ENCODE results near the gene PRDM16.

GRCh38 chr1:3208819-3209200, 139.8 kb downstream of the PRDM16 start:
- no peak for TF ChIP-seq CTCF (IDR thresholded peaks at IDR 0.05; ENCODE audit: borderline replicate concordance, extremely low read depth, low read length, poor library complexity, severe bottlenecking)
- TF ChIP-seq EZH2 (IDR thresholded peaks at IDR 0.05; ENCODE audit: borderline replicate concordance, low read depth, low read length, severe bottlenecking), result no peak
